Raji (cell line): ENCODE measurements around the gene PRSS38.

ENCODE experiments used
- POLR2A ChIP-seq: IDR thresholded peaks from 2 replicates; pipeline ENCODE4 v1.6.1; 2011; ENCODE audit warnings: low read depth, low read length, control low read depth; ENCODE audit not compliant: insufficient read depth

The PRSS38 gene

GRCh38 chr1:227795732-227796131 is 19.7 kb upstream of the PRSS38 start:
- no peak for TF ChIP-seq POLR2A

GRCh38 chr1:227796359-227796915 is 19.0 kb upstream of the PRSS38 start:
- TF ChIP-seq POLR2A = no peak

GRCh38 chr1:227797144-227797543 is 18.3 kb upstream of the PRSS38 start:
- no peak for TF ChIP-seq POLR2A

GRCh38 chr1:227797625-227798024 is 17.9 kb upstream of the PRSS38 start:
- TF ChIP-seq POLR2A = no peak

DNA sequence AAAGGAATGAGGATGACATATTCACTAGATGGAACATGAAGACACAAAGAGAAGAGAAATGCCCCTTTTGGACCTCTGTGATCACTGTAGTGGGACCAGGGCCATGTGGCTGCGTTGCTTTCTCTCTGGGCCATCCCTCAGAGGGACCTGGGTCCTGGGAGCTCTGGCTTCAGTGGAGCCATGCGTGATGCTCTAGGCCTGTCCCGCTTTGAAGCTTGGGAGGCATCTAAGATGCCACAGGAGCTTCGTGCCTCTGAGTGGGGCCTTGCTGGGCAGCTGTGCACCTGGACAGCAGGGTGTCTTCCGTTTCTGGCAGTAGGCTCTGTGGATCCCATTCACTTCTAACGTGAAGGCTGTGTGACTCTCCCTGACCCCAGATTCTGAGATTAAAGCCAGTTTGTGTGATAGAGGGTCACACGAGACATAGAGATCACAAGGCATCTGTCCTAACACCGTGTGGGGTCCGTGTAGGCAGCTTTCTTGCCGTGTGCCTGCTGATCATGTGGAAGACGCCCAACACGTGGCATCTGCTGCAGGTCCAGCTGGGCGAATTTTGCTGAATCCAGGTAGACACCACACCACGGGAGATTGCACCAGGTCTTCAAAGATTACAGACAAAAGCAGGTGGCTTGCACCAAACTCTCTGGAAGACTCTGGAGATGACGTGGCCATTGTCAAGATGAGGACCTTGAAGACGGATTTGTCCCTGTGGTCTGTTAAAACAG is 17.2 kb upstream of the PRSS38 start:
- TF ChIP-seq POLR2A = no peak

- TF ChIP-seq POLR2A = no peak
Measured at GRCh38 chr1:227799756-227800155, 15.7 kb upstream of the PRSS38 start.

DNA sequence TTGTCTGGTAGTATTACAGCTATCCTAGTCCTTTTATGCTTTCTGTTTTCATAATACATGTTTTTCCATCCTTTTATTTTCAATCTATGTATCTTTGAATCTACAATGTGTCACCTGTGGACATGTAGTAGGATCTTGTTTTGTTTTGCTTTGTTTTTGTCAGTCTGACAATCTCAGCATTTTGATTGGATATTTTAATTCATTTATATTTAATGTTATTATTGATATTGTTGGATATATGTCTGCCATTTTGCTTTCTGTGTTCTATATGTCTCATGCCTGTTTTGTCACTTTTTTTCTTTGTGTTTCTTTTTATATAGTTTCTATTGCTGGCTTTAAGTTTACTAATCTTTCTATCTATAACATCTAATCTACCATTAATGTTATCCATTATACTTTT is 11.5 kb upstream of the PRSS38 start:
- TF ChIP-seq POLR2A = no peak

- no peak for TF ChIP-seq POLR2A
Measured at GRCh38 chr1:227805606-227806197, 9.8 kb upstream of the PRSS38 start.

DNA sequence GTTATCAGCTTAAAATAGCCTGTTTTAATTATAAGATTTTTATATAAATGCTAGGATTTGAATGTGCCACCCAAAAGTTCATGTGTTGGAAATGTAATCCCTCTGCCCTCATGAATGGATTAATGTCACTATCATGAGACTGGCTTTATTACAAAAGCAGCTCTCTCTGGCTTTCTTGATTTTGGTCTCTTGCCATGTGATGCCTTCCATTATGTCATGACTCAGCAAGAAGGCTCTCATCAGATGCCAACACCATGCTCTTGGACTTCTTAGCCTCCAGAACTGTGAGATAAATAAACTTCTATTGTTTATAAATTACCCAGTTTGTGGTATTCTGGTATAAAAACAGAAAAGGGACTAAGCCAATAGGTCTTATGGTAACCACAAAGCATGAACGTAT is 6.9 kb upstream of the PRSS38 start:
- TF ChIP-seq POLR2A = no peak

GRCh38 chr1:227809026-227809425 is 6.4 kb upstream of the PRSS38 start:
- TF ChIP-seq POLR2A = no peak

DNA sequence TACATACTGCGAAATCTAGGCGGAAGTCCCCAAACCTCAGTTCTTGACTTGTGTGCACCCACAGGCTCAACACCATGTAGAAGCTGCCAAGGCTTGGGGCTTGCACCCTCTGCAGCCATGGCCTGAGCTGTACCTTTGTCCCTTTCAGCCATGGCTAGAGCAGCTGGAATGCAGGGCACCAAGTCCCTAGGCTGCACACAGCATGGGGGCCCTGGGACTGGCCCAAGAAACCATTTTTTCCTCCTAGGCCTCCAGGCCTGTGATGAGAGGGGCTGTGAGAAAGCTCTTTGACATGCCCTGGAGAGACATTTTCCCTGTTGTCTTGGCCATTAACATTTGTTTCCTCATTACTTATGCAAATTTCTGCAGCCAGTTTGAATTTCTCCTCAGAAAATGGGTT is 1.5 kb upstream of the PRSS38 start:
- no peak for TF ChIP-seq POLR2A

GRCh38 chr1:227816750-227817446 is 1.4 kb downstream of the PRSS38 start:
- TF ChIP-seq POLR2A = no peak

DNA sequence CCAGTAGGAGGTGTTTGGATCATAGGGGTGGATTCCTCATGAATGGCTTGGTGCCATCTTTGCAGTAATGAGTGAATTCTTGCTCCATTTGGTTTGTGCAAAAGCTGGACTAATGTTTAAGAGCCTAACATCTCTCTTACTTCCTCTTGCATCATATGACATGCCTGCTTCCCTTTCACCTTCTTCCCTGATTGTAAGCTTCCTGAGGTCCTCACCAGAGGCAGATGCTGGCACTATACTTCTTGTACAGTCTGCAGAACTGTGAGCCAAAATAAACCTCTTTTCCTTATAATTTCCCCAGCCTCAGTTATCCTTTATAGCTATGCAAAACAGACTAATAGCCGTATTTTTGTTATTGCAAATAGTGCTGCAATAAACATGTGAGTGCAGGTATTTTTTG is 8.1 kb downstream of the PRSS38 start:
- TF ChIP-seq POLR2A = no peak

DNA sequence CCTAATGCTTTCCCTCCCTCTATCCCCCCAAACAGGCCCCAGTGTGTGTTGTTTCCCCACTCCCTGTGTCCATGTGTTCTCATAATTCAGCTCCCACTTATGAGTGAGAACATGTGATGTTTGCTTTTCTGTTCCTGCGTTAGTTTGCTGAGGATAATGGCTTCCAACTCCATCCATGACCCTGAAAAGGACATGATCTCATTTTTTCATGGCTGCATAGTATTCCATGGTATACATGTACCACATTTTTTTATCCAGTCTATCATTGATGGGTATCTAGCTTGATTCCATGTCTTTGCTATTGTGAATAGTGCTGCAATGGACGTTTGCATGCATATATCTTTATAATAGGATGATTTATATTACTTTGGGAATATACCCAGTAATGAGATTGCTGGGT is 8.7 kb downstream of the PRSS38 start:
- TF ChIP-seq POLR2A = no peak

DNA sequence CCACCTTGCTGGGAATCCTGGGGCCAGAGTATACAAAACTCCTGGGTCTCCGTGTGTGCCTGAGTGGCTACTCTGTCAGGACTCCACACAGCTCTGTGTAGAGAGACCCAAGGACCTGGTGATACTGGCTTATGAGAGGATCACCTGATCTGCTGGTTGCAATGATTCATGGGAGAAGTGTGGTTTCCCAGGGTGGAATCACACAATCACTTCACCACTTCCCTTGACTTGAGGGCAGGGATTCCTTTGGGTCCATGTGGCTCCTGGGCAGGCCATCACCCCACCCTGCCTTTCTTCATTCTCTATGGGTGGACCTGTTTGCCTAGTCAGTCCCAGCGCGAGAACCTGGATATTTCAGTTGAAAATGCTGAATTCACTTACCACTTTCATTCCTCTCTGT is 13.3 kb downstream of the PRSS38 start:
- no peak for TF ChIP-seq POLR2A

DNA sequence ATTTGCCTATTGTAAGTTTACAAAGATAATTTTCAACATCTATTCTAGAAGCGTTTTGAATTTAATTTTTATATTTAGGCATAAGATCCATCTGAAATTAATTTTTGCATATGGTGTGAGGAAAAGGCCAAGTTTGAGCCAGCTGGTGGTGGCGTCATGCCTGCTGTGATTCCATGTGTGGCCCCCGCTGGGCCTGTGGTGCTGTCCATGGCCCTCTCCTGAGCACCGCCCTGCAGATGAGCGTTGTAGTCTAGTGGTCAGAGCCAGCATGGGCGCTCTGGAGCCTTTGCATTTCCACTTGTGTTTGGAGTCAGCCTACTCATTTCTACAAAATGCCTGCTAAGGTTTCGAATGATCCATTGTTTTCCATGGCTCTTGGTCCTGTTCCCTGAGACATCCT is 22.7 kb downstream of the PRSS38 start:
- no peak for TF ChIP-seq POLR2A
